ENCODE results near the gene FAM161A.
"Not testable (repeated sequence)": the region's sequence is repeated elsewhere in the genome, so short reads cannot be mapped to it uniquely, and the experiment has no call there.

The FAM161A gene

DNA sequence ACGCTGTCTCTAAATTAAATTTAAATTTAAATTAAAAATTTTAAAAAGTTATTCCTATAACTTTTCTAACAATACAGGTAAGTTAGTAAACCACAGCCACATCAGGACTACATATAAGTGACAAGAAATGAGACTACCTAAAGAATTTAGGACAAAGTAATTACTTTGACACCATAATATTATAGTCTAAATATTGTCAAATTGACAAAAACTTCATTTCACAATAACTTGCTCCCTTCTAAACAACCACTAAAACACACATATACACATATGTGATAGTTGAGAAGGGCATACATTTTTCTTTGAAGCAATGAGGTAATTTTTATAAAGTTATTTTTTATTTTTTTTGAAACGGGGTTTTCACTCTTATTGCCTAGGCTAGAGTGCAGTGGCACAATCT, 31.6 kb downstream of the FAM161A start:
- H3K27ac ChIP-seq: no peak overlapping the region
- no peaks in the 10 kb centered on the region for H3K27me3 ChIP-seq (ENCODE audit: insufficient read depth, low read depth, severe bottlenecking)
- DNase-seq: no peak
- peaks cover 22% of the 10 kb centered on the region for H3K36me3 ChIP-seq
- no peak for TF ChIP-seq CTCF (IDR thresholded peaks at IDR 0.05; ENCODE audit: low read depth, low read length)
- no peak overlapping the region for H3K4me3 ChIP-seq (ENCODE audit: low read depth, low read length)
- no peaks in the 10 kb centered on the region for H3K9me3 ChIP-seq (ENCODE audit: severe bottlenecking)

- H3K27me3 ChIP-seq (ENCODE audit: insufficient read depth, low read depth, severe bottlenecking): no peaks in the 10 kb centered on the region
- TF ChIP-seq CTCF (IDR thresholded peaks at IDR 0.05; ENCODE audit: low read depth, low read length): no peak
- peak overlapping the region; percentile 38 for H3K27ac ChIP-seq
- no peaks in the 10 kb centered on the region for H3K36me3 ChIP-seq
- peak overlapping the region; percentile 23 for H3K4me3 ChIP-seq (ENCODE audit: low read depth, low read length)
- H3K9me3 ChIP-seq (ENCODE audit: severe bottlenecking): no peaks in the 10 kb centered on the region
- peak; percentile 38 for DNase-seq
These were observed 37.1 kb downstream of the FAM161A start for GRCh38 chr2:61816480-61817355.

- Histone ChIP-seq H3K36me3 (no peaks in the 10 kb centered on the region), H3K9me3 (ENCODE audit: severe bottlenecking) (no peaks in the 10 kb centered on the region), H3K27me3 (ENCODE audit: insufficient read depth, low read depth, severe bottlenecking) (no peaks in the 10 kb centered on the region), H3K4me3 (ENCODE audit: low read depth, low read length) (no peak overlapping the region), H3K27ac (no peak overlapping the region)
- TF ChIP-seq CTCF (IDR thresholded peaks at IDR 0.05; ENCODE audit: low read depth, low read length): no peak
- DNase-seq: no peak
These were observed 39.2 kb downstream of the FAM161A start for GRCh38 chr2:61814539-61815160.

- not testable (repeated sequence) for DNase-seq; H3K27ac ChIP-seq; H3K27me3 ChIP-seq (ENCODE audit: insufficient read depth, low read depth, severe bottlenecking); H3K9me3 ChIP-seq (ENCODE audit: severe bottlenecking); H3K4me3 ChIP-seq (ENCODE audit: low read depth, low read length); H3K36me3 ChIP-seq
These were observed 40.5 kb downstream of the FAM161A start for GRCh38 chr2:61813314-61813713.

DNA sequence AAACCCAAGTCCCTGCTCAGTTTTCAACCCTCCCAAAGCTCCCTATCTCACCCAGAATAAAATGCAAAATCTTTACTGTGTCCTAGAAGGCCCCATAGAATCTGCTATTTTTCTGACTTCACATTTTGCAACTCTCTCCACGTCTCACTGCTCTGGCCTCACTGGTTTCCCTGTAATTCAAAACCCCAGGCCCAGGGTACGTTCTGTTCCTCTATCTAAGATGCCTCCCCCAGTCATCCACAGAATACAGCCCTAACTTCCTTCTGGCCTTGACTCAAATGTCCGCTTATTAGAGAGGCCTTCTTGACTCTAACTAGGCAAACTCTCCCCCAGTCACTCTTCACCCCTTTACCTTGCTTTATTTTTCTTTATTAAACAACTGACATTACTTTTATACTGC, 42.0 kb downstream of the FAM161A start:
- DNase-seq: no peak
- no peak overlapping the region for H3K4me3 ChIP-seq (ENCODE audit: low read depth, low read length)
- H3K9me3 ChIP-seq (ENCODE audit: severe bottlenecking): no peaks in the 10 kb centered on the region
- no peak for TF ChIP-seq CTCF (IDR thresholded peaks at IDR 0.05; ENCODE audit: low read depth, low read length)
- H3K27ac ChIP-seq: no peak overlapping the region
- H3K27me3 ChIP-seq (ENCODE audit: insufficient read depth, low read depth, severe bottlenecking): no peaks in the 10 kb centered on the region
- H3K36me3 ChIP-seq: no peaks in the 10 kb centered on the region

DNA sequence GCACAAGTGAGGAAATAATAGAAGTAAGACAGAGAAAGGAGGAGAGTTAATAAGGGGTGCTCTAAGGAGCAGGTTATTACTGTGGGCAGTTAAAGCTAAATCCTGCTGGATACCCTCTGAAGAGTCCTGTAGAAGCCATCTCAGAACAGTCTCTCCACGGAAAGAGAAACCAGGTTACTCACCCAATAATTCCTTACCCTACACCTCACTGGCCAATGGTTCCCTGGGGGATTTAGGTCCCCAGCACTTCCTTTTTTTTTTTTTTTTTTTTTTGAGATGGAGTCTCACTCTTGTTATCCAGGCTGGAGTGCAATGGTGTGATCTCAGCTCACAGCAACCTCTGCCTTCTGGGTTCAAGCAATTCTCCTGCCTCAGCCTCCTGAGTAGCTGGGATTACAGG, 43.7 kb downstream of the FAM161A start:
- H3K36me3 ChIP-seq; H3K9me3 ChIP-seq (ENCODE audit: severe bottlenecking); DNase-seq; H3K27ac ChIP-seq; H3K27me3 ChIP-seq (ENCODE audit: insufficient read depth, low read depth, severe bottlenecking); H3K4me3 ChIP-seq (ENCODE audit: low read depth, low read length): not testable (repeated sequence)

DNA sequence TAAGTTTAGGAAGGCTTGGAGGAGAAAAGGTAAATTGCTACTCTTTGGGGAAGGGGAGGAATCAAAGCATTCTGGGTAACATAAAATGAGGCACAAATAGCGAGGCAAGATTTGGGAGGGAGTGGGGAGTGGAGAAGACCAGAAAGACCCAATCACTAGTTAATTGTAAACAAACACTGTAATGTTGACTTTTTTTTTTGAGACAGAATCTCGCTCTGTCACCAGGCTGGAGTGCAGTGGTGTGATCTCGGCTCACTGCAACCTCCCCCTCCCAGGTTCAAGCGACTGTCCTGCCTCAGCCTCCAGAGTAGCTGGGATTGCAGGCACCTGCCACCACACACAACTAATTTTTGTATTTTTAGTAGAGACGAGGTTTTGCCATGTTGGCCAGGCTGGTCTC, 45.2 kb downstream of the FAM161A start:
- H3K27ac ChIP-seq; H3K4me3 ChIP-seq (ENCODE audit: low read depth, low read length); H3K36me3 ChIP-seq; H3K9me3 ChIP-seq (ENCODE audit: severe bottlenecking); DNase-seq; H3K27me3 ChIP-seq (ENCODE audit: insufficient read depth, low read depth, severe bottlenecking): not testable (repeated sequence)

Measured in WERI-Rb-1 (cell line).